ENCODE results near the gene HSPB6. TPM values are rescaled to one million over a fixed set of nuclear protein-coding genes. Genes with fewer than 3 reads are reported as not detected.

Gene HSPB6
- total and polyA plus RNA-seq, 2 of the 8 experiments (the other 6 are each of a cell fraction or from before 2014, with no cell fraction given) = 0.91 TPM; not detected in 1

- Histone ChIP-seq H2BK15ac (ENCODE audit: low read length) (no peak overlapping the region), H3K79me1 (ENCODE audit: low read depth, low read length) (no peaks in the 10 kb centered on the region; the same call in 1 of the 2 replicates), H3K56ac (replicated peaks; ENCODE audit: insufficient read length, low read depth, low read length) (no peak overlapping the region), H2BK120ac (replicated peaks; ENCODE audit: low read depth, low read length) (no peak overlapping the region), H3K14ac (ENCODE audit: insufficient read length) (no peak overlapping the region), H4K5ac (ENCODE audit: insufficient read length, low read depth, low read length) (no peak overlapping the region), H3K4me1 (replicated peaks in 1 of 4; ENCODE audit: control insufficient read depth in 3 of 4, insufficient read depth in 4 of 4, low read length in 3 of 4) (peaks cover 0 to 21% (median 17%) of the 10 kb centered on the region in 4 experiments; a peak in 6 of 7 replicates), H2AK5ac (ENCODE audit: low read depth, low read length) (no peak overlapping the region), H4K91ac (replicated peaks; ENCODE audit: insufficient read length, low read length) (no peak overlapping the region), H3K4me3 (ENCODE audit: extremely low read depth in 1 of 4, insufficient read depth in 2 of 4, low read depth in 3 of 4, low read length in 4 of 4) (no peak overlapping the region), H2AFZ (ENCODE audit: low read length) (no peak overlapping the region), H3K9ac (replicated peaks in 1 of 4; ENCODE audit: extremely low read depth in 1 of 4, low read depth in 3 of 4, low read length in 3 of 4) (no peak overlapping the region), H3K36me3 (ENCODE audit: control insufficient read depth in 2 of 4, insufficient read depth in 4 of 4, low read length in 3 of 4) (peaks cover 0 to 3% (median 0%) of the 10 kb centered on the region in 4 experiments; a peak in 1 of 8 replicates), H3K18ac (ENCODE audit: extremely low read depth, low read length) (no peak overlapping the region), H3K4me2 (ENCODE audit: insufficient read depth in 1 of 2, low read depth in 2 of 2, low read length in 2 of 2) (no peak overlapping the region), H2BK20ac (ENCODE audit: low read length) (no peak overlapping the region), H3K23ac (ENCODE audit: insufficient read length) (no peak overlapping the region), H3K4ac (replicated peaks; ENCODE audit: insufficient read length, low read depth, low read length) (no peak overlapping the region), H3K79me2 (ENCODE audit: control insufficient read depth in 1 of 2, insufficient read depth in 2 of 2, low read length in 2 of 2) (no peaks in the 10 kb centered on the region), H3K23me2 (ENCODE audit: low read depth, low read length) (peaks cover 4% of the 10 kb centered on the region; the same call in 1 of the 2 replicates), H2BK5ac (ENCODE audit: low read depth, low read length) (no peak overlapping the region), H3K27me3 (replicated peaks in 1 of 4; ENCODE audit: control insufficient read depth in 3 of 4, extremely low read depth in 1 of 4, insufficient read depth in 3 of 4, low read length in 3 of 4) (peaks cover 0 to 8% (median 7%) of the 10 kb centered on the region in 4 experiments; a peak in 3 of 7 replicates), H3K27ac (ENCODE audit: low read depth, low read length) (no peak overlapping the region), H4K8ac (ENCODE audit: extremely low read depth, insufficient read depth, low read length) (no peak overlapping the region), H2BK12ac (ENCODE audit: low read depth, low read length) (no peak overlapping the region), H4K20me1 (replicated peaks in 1 of 2; ENCODE audit: control insufficient read depth in 1 of 2, insufficient read depth in 2 of 2, low read length in 2 of 2) (peaks cover 0 to 5% of the 10 kb centered on the region in 2 experiments), H3K9me3 (ENCODE audit: insufficient read depth in 2 of 2, low read depth in 1 of 2, low read length in 1 of 2) (no peaks in the 10 kb centered on the region)
- ChIA-PET POLR2A (ENCODE audit: partially characterized antibody) (interaction anchor here (0.7 to 1.8 kb wide), 10 partner anchors 8 to 85 kb away, joined by 3 to 9 read pairs (median 4); partner anchors contain the start of genes HSPB6, KMT2B and LIN37), CTCF (ENCODE audit: partially characterized antibody) (interaction anchor here (0.7 to 1.0 kb wide), 4 partner anchors 13 to 268 kb away, joined by 3 to 4 read pairs (median 4); no protein-coding TSS in a partner anchor)
- DNase-seq (ENCODE audit: low read depth in 1 of 2, low spot score in 2 of 2) = no peak
- no peak for TF ChIP-seq EP300 (IDR thresholded peaks at IDR 0.05; ENCODE audit: borderline replicate concordance in 1 of 2, low read depth in 2 of 2, low read length in 2 of 2)
- WGBS, 2 experiments (ENCODE audit: extremely low coverage in 1 of 2, insufficient coverage in 1 of 2, insufficient read length in 1 of 2, insufficient replicate concordance in 2 of 2, low coverage in 1 of 2, low lambda C conversion rate in 2 of 2, missing lambda C conversion rate in 1 of 2) = 85% methylated on average over 9 of the region's 9 CpGs; no CpG with 5 or more reads in 1 of the 2 experiments
- FAIRE-seq = no peak
Observed at GRCh38 chr19:35773020-35773806, 16.4 kb upstream of the HSPB6 start.

Measured in H1 (cell line).